Lower lobe of right lung (tissue), 2 donors: ENCODE measurements around the gene VSNL1. TPM values are rescaled to one million over a fixed set of nuclear protein-coding genes. Genes with fewer than 3 reads are reported as not detected.

Experiments used
- ATAC-seq, 2 donors: fragments of 200-7000 bp; cut with Tn5 transposase; one replicate each; pipeline ENCODE4 v1.9.1; 2020 to 2022; ENCODE audit warnings: mild to moderate bottlenecking in 2 of 2, moderate library complexity in 2 of 2
- DNase-seq: peaks from one replicate; pipeline ENCODE4 v3.0.0-alpha.2; 2020
- H3K27ac ChIP-seq: fragments of 200-600 bp; one replicate; pipeline ENCODE4 v1.8.0; 2022
- H3K27me3 ChIP-seq: fragments of 200-600 bp; one replicate; pipeline ENCODE4 v1.8.0; 2022; ENCODE audit warnings: low read depth
- H3K36me3 ChIP-seq: fragments of 200-600 bp; one replicate; pipeline ENCODE4 v1.8.0; 2022; ENCODE audit warnings: mild to moderate bottlenecking
- H3K4me1 ChIP-seq: fragments of 200-600 bp; one replicate; pipeline ENCODE4 v1.8.0; 2022
- H3K4me3 ChIP-seq: fragments of 200-600 bp; one replicate; pipeline ENCODE4 v1.8.0; 2022; ENCODE audit warnings: mild to moderate bottlenecking
- H3K9me3 ChIP-seq: fragments of 200-600 bp; one replicate; pipeline ENCODE4 v1.8.0; 2022
- intact Hi-C: fragments of 100-400 bp; cut with DNase I; formaldehyde crosslinking; loops from one replicate; pipeline ENCODE4 v1.11.0; 2022
- total RNA-seq: library from RNA; stranded (reverse); fragmentation: NEBNext Ultra II Directional; extraction: Animal tissue kit (Norgen Biotek cat#: 25700); gene quantifications from one replicate; pipeline ENCODE4 v1.2.1, GENCODE V29; 2021
- TF ChIP-seq, protein P1 (sequence below): fragments of 200-600 bp; IDR thresholded peaks from one replicate; pipeline ENCODE4 v1.8.0; 2022; ENCODE audit warnings: antibody characterized with exemption, mild to moderate bottlenecking
- donor health status: DM: no; HTN: yes; CAD: no; lungs with severe emphysema.

VSNL1 gene
- total RNA-seq, 1 donor from 2014 or later = 1.6 TPM

DNA sequence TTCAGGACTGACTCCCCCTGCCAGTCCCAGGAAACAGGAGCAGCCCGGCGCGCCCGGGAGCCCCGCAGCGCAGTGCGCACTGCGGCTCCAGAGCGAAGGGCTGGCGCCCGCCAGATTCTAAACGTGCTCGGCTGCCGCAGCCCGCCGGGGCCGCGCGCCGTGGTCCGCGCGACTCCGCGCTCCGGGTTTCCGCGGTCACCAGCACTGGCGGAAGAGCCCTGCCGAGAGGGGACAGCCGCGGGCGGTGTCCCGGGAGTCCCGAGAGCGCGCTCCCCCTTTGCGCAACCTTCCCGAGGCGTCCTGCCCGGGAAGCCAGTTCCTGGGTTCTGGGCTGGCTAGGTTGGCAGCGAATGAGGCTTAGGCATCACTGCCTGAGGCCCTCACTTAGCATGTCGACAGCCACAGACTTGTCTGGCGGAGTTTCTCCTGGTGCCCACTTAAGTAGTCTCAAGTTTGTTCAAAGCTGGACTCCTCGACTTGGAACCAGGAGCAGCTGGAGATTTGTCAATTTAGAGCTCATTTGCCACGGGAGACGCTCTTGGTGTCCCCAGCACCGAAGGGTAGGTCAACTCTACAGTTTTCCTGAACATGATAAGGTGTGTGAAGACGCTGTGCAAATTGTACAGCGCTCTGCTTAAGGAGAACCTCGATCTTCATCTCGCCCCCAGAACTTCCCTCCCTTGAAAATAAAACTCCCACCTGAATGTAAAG is 1.5 kb upstream of the VSNL1 start:
- Histone ChIP-seq H3K9me3 (no peaks in the 10 kb centered on the region), H3K27ac (peak overlapping the region; percentile 61), H3K36me3 (no peaks in the 10 kb centered on the region), H3K4me3 (peak overlapping the region; percentile 56), H3K4me1 (peaks cover 5% of the 10 kb centered on the region), H3K27me3 (peaks cover 65% of the 10 kb centered on the region)
- ATAC-seq (peak; percentile 85 to 94), DNase-seq (peak; percentile 72)
- intact Hi-C loops = no loop called here
- TF ChIP-seq, protein P1, sequence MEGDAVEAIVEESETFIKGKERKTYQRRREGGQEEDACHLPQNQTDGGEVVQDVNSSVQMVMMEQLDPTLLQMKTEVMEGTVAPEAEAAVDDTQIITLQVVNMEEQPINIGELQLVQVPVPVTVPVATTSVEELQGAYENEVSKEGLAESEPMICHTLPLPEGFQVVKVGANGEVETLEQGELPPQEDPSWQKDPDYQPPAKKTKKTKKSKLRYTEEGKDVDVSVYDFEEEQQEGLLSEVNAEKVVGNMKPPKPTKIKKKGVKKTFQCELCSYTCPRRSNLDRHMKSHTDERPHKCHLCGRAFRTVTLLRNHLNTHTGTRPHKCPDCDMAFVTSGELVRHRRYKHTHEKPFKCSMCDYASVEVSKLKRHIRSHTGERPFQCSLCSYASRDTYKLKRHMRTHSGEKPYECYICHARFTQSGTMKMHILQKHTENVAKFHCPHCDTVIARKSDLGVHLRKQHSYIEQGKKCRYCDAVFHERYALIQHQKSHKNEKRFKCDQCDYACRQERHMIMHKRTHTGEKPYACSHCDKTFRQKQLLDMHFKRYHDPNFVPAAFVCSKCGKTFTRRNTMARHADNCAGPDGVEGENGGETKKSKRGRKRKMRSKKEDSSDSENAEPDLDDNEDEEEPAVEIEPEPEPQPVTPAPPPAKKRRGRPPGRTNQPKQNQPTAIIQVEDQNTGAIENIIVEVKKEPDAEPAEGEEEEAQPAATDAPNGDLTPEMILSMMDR = no peak

DNA sequence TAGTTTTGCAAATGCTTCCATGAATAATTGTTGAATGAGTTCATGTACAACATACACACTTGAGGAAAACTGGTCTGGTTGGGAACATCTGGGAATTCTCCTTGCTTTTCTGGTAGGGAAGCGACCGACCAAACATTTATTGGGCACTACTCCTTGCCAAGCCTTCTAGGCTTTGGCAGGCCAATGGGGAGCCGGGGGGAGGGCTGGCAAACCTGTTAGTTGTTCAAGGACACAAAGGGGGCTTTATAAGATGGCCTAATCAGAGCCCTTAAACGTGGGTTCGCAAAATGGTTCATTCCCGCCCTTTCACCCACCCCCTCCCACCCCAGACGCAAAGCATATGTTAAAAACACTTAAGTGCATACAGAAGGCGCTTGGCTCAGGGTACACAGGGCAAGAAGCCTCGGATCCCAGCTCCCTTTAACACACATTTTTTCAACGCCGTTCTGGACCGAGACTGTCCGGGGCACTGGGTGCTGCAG is 844 bp upstream of the VSNL1 start:
- Histone ChIP-seq H3K27me3 (peaks cover 65% of the 10 kb centered on the region), H3K27ac (peak overlapping the region; percentile 61), H3K36me3 (no peaks in the 10 kb centered on the region), H3K4me1 (peaks cover 5% of the 10 kb centered on the region), H3K4me3 (peak overlapping the region; percentile 56), H3K9me3 (no peaks in the 10 kb centered on the region)
- TF ChIP-seq, protein P1 = no peak
- ATAC-seq (peak; percentile 8 to 41), DNase-seq (no peak)
- intact Hi-C loops = no loop called here

DNA sequence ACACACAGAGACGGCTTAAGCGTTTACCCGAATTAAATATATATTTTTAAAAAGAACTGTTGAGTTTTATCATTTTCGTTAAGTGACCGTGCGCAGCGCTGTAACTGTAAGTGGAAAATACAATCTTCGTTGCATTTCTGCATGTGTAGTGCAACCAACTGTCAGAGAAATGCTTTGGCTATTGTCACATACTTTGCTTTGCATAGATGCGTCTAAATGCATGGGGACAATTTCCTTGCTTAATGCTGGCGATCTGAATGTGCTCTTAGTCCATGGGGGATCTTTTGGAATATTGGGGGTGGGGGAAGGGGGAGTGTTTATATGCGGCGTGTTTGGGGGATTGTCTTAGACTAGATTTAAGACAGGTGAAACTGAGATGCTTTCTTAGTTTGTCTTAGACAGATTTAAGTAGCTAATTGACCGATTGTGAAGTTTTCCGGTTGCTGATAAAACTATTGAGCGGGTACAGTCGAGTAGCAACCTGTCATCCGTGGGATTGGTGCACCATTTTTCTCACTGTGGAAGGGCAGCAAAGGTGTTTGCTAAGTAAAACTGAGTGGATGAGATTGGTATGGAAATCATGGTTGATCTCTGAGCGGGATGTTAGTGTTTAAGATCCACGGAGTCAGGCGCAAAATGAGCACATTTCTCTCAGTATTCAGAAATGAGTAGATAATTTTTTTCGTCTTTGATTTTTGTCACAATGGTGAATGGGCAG is 476 bp downstream of the VSNL1 start:
- no peaks in the 10 kb centered on the region for H3K36me3 ChIP-seq
- TF ChIP-seq, protein P1 = no peak
- no peak overlapping the region for H3K27ac ChIP-seq
- ATAC-seq = no peak
- intact Hi-C loops = no loop called here
- peaks cover 66% of the 10 kb centered on the region for H3K27me3 ChIP-seq
- peak overlapping the region; percentile 56 for H3K4me3 ChIP-seq
- no peaks in the 10 kb centered on the region for H3K9me3 ChIP-seq
- H3K4me1 ChIP-seq = peaks cover 5% of the 10 kb centered on the region
- no peak for DNase-seq

DNA sequence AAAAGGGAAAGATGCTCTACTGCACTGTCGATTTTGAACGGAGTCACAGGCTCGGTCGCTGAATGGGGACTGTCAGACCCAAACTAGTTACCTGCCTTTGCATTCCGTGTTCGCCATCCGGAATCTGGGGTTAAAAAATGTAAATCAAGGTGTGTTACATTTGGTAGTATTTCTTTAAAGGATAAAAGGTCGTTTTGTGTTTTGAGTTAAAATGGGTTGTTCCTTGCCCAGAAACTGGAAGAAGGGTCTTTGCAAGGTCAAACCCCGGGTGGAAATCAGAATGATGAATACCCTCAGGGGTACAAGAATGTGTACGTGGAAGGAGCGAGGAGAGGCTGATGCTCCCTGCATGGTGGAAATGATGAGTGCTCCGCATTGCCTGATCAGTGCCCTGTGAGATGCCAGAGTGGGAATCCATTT is 1.0 kb downstream of the VSNL1 start:
- Histone ChIP-seq H3K4me1 (peaks cover 5% of the 10 kb centered on the region), H3K27ac (no peak overlapping the region), H3K4me3 (peak overlapping the region; percentile 56), H3K36me3 (no peaks in the 10 kb centered on the region), H3K27me3 (peaks cover 69% of the 10 kb centered on the region), H3K9me3 (no peaks in the 10 kb centered on the region)
- no peak for DNase-seq
- intact Hi-C loops = no loop called here
- ATAC-seq = no peak
- TF ChIP-seq, protein P1 = no peak

DNA sequence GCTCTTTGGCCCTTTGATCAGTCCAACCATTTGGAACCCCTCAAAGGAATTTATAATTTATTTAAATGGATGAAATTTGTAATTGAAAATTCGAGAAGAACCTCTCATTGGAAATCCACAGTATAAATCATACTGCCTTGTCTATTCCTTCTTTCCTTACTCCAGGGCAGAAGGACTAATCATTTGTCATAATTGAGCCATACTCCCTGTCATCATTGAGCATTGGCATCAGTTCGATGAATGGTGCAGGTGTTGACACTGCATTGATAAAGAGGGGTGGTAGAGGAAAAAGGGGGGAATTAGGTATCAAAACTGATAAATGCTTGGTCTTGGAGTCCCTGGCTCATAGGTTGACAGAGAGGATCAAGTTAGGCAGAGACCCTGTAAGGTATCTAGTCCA is 2.0 kb downstream of the VSNL1 start:
- TF ChIP-seq, protein P1 = no peak
- no peak overlapping the region for H3K4me3 ChIP-seq
- H3K27ac ChIP-seq = no peak overlapping the region
- peaks cover 60% of the 10 kb centered on the region for H3K27me3 ChIP-seq
- intact Hi-C loops = no loop called here
- DNase-seq (no peak), ATAC-seq (no peak)
- H3K36me3 ChIP-seq = no peaks in the 10 kb centered on the region
- H3K9me3 ChIP-seq = no peaks in the 10 kb centered on the region
- H3K4me1 ChIP-seq = peaks cover 5% of the 10 kb centered on the region
